Suprapubic skin (tissue), 4 donors: ENCODE data around the gene RAD9A.

ENCODE experiments used
- CTCF ChIP-seq, 2 donors: fragments of 200-600 bp in 1 of 2; fragments of 450-650 bp in 1 of 2; sonication (generic) in 1 of 2; IDR thresholded peaks; one replicate each; pipeline ENCODE4 v1.5.1; 2016 to 2019; ENCODE audit warnings: antibody characterized with exemption in 2 of 2, mild to moderate bottlenecking in 1 of 2, moderate library complexity in 1 of 2
- EP300 ChIP-seq: sonication (generic); formaldehyde crosslinking; IDR thresholded peaks from one replicate; pipeline ENCODE4 v1.6.1; 2017; ENCODE audit warnings: antibody characterized with exemption
- POLR2A ChIP-seq, 2 donors: fragments of 450-650 bp; IDR thresholded peaks; one replicate each; pipeline ENCODE4 v1.6.1; 2017; ENCODE audit warnings: antibody characterized with exemption in 2 of 2, mild to moderate bottlenecking in 2 of 2, moderate library complexity in 2 of 2
- POLR2AphosphoS5 ChIP-seq, 3 donors: sonication (generic); formaldehyde crosslinking; IDR thresholded peaks; one replicate each; pipeline ENCODE4 v1.6.1; 2017; ENCODE audit warnings: antibody characterized with exemption in 3 of 3

GRCh38 chr11:67378544-67378943 lies 13.2 kb upstream of the RAD9A start:
- no peak for TF ChIP-seq CTCF (IDR thresholded peaks at IDR 0.05)
- no peak for TF ChIP-seq POLR2A (IDR thresholded peaks at IDR 0.05)
- TF ChIP-seq POLR2AphosphoS5 (IDR thresholded peaks at IDR 0.05) = no peak
- TF ChIP-seq EP300 = no peak
